ENCODE data around the gene HSPA12B. TPM values are rescaled to one million over a fixed set of nuclear protein-coding genes. Genes with fewer than 3 reads are reported as not detected.

HSPA12B gene
- total RNA-seq, 4 donors from 2014 or later: 0.75 to 4.1 (median 2.7) TPM

DNA sequence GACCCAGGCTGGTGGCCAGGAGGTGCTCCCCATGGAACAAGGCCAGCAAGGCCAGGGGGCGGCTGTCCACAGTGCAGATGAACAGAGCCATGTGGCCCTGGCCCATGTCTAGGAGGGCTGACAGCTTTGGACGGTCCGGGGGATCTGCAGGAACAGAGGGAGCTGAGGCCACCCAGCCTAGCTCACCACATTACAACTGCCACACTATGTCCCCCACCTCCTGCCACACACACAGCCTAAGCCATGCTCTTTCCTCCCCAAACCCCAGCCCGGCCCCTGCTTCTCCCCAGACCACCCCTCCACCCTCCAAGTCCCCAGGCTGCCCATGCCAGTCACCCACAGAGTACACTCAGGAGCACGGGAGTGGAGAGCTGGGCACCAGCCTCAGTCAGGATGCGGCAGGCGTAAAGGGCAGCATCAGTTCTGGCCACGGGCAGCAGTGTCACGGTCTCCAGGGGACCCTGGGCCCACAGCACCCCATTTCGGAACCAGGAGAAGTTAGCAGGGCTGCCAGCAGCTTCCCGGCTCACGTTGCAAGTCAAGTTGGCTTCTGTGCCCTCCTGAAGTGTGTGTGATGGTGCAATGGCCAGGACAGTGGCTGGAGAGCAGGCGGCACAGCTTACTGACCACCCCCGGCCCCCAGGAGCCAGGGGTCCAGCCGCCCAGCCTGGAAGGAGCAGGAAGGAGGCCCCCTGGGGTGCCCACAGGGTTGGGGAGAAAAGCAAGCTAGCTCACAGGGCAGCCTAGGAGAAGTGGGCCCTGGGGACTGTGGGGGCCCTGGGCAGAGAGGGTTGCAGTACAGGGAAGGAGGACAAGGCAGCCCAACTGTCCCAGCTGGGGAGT is 35.5 kb upstream of the HSPA12B start:
- TF ChIP-seq POLR2AphosphoS5 (IDR thresholded peaks at IDR 0.05) (no peak), POLR2A (IDR thresholded peaks at IDR 0.05) (no peak), EP300 (IDR thresholded peaks at IDR 0.05; ENCODE audit: low read depth) (no peak)
- TF ChIP-seq, protein P1, sequence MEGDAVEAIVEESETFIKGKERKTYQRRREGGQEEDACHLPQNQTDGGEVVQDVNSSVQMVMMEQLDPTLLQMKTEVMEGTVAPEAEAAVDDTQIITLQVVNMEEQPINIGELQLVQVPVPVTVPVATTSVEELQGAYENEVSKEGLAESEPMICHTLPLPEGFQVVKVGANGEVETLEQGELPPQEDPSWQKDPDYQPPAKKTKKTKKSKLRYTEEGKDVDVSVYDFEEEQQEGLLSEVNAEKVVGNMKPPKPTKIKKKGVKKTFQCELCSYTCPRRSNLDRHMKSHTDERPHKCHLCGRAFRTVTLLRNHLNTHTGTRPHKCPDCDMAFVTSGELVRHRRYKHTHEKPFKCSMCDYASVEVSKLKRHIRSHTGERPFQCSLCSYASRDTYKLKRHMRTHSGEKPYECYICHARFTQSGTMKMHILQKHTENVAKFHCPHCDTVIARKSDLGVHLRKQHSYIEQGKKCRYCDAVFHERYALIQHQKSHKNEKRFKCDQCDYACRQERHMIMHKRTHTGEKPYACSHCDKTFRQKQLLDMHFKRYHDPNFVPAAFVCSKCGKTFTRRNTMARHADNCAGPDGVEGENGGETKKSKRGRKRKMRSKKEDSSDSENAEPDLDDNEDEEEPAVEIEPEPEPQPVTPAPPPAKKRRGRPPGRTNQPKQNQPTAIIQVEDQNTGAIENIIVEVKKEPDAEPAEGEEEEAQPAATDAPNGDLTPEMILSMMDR (IDR thresholded peaks at IDR 0.05): no peak
- in situ Hi-C loops (cut with MboI; ENCODE audit: low pct_ligation_motif_present in 1 of 4, low pct_unique_long_range_greater_than_20kb in 1 of 4, low sequenced_read_pairs in 3 of 4): loop anchor here in 1 of 4 donors (25.0 kb wide), 1 partner anchor 390 kb away; no protein-coding TSS in a partner anchor
- Histone ChIP-seq H3K27ac (no peak overlapping the region), H3K4me1 (no peaks in the 10 kb centered on the region), H3K27me3 (no peaks in the 10 kb centered on the region), H3K9me3 (no peaks in the 10 kb centered on the region), H3K4me3 (no peak overlapping the region), H3K36me3 (no peaks in the 10 kb centered on the region)
- whole genome bisulfite sequencing, 2 donors (ENCODE audit: low coverage in 1 of 2): 85% methylated on average over 13 of the region's 15 CpGs; no CpG with 5 or more reads in 1 of the 2 donors
- intact Hi-C loops (cut with DNase I; ENCODE audit: low total_unique reads): no loop called here
- DNase-seq: no peak

DNA sequence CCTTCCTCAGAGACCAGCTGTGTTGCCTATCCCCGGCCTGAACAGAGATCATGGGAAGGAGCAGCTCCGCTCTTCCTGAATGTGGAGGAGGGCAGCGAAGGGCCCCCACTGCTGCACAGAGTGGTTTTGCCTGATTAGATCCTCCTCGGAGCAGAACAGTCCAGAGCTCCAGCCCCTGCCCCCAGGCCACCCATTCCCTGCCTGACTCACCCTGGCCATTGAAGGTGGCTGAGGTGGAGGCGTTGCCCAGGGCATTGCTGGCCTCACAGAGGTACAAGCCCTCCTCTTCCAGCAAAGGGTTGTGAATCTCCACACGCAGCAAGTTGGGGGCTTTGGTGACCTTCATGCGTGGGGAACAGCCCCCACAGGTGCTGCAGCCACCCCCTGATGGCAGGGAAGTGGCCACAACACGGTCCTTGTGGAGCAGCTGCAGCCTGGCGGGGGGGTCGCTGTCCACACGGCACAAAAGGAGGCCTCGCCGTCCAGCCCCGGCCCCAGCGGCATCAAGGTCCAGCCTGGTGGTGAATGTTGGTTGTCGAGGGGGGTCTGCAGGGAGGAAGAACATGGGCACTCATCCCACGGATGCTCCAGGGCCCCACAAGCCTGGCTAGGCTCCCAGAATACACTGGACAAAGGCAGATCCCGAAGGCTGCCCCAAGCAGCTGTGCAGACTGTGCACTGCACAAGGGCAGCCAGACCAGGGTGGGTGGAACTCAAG is 34.7 kb upstream of the HSPA12B start:
- no peaks in the 10 kb centered on the region for H3K4me1 ChIP-seq
- H3K27me3 ChIP-seq: no peaks in the 10 kb centered on the region
- in situ Hi-C loops (cut with MboI; ENCODE audit: low pct_ligation_motif_present in 1 of 4, low pct_unique_long_range_greater_than_20kb in 1 of 4, low sequenced_read_pairs in 3 of 4): loop anchor here in 1 of 4 donors (25.0 kb wide), 1 partner anchor 390 kb away; no protein-coding TSS in a partner anchor
- WGBS, 2 donors (ENCODE audit: low coverage in 1 of 2): 80% methylated on average over 12 of the region's 18 CpGs; no CpG with 5 or more reads in 1 of the 2 donors
- no peaks in the 10 kb centered on the region for H3K9me3 ChIP-seq
- no peak for DNase-seq
- intact Hi-C loops (cut with DNase I; ENCODE audit: low total_unique reads): no loop called here
- H3K4me3 ChIP-seq: no peak overlapping the region
- no peaks in the 10 kb centered on the region for H3K36me3 ChIP-seq
- TF ChIP-seq POLR2A (IDR thresholded peaks at IDR 0.05) (no peak), POLR2AphosphoS5 (IDR thresholded peaks at IDR 0.05) (no peak), EP300 (IDR thresholded peaks at IDR 0.05; ENCODE audit: low read depth) (no peak)
- TF ChIP-seq, protein P1 (IDR thresholded peaks at IDR 0.05): no peak
- H3K27ac ChIP-seq: no peak overlapping the region

DNA sequence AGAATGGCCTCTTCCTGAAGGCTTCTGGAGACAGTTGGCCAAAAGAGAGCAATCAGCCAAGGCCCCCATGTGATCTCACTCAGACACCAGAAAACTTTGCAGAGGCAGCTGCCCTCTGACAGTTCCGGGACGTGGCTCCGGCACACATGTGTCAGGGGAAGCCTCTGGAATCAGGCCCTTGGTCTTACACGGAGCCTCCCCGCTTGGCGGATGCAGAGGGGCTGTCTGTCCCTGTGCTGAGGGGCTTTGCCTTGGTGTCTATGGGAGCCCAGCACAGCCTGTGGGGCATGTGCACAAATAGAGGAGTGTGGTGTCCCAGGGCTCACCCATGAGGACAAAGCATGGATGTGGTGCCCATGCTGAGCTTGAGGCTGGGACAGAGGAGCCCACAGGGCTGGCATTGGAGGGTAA is 33.9 kb upstream of the HSPA12B start:
- TF ChIP-seq POLR2A (IDR thresholded peaks at IDR 0.05) (no peak), POLR2AphosphoS5 (IDR thresholded peaks at IDR 0.05) (no peak)
- TF ChIP-seq, protein P1 (IDR thresholded peaks at IDR 0.05): no peak
- no peaks in the 10 kb centered on the region for H3K9me3 ChIP-seq
- H3K27me3 ChIP-seq: no peaks in the 10 kb centered on the region
- no peak overlapping the region for H3K4me3 ChIP-seq
- intact Hi-C loops (cut with DNase I; ENCODE audit: low total_unique reads): no loop called here
- no peaks in the 10 kb centered on the region for H3K36me3 ChIP-seq
- H3K27ac ChIP-seq: no peak overlapping the region
- no peak for DNase-seq
- WGBS, 2 donors (ENCODE audit: low coverage in 1 of 2): 91% methylated on average over 4 of the region's 6 CpGs; no CpG with 5 or more reads in 1 of the 2 donors
- in situ Hi-C loops (cut with MboI; ENCODE audit: low pct_ligation_motif_present in 1 of 4, low pct_unique_long_range_greater_than_20kb in 1 of 4, low sequenced_read_pairs in 3 of 4): loop anchor here in 1 of 4 donors (25.0 kb wide), 1 partner anchor 389 kb away; no protein-coding TSS in a partner anchor
- H3K4me1 ChIP-seq: no peaks in the 10 kb centered on the region

- Histone ChIP-seq H3K9me3 (no peaks in the 10 kb centered on the region), H3K4me3 (no peak overlapping the region), H3K27me3 (no peaks in the 10 kb centered on the region), H3K4me1 (no peaks in the 10 kb centered on the region), H3K27ac (no peak overlapping the region), H3K36me3 (no peaks in the 10 kb centered on the region)
- DNase-seq: no peak
- 95% methylated on average over 16 of the region's 16 CpGs; no CpG with 5 or more reads in 1 of the 2 donors for WGBS, 2 donors (ENCODE audit: low coverage in 1 of 2)
- TF ChIP-seq, protein P1 (IDR thresholded peaks at IDR 0.05): no peak
- no peak for TF ChIP-seq POLR2AphosphoS5 (IDR thresholded peaks at IDR 0.05)
- TF ChIP-seq POLR2A (IDR thresholded peaks at IDR 0.05): no peak
- TF ChIP-seq EP300 (IDR thresholded peaks at IDR 0.05; ENCODE audit: low read depth): no peak
- intact Hi-C loops (cut with DNase I; ENCODE audit: low total_unique reads) (no loop called here), in situ Hi-C loops (cut with MboI; ENCODE audit: low pct_ligation_motif_present in 1 of 4, low pct_unique_long_range_greater_than_20kb in 1 of 4, low sequenced_read_pairs in 3 of 4) (loop anchor here in 1 of 4 donors (25.0 kb wide), 1 partner anchor 388 kb away; no protein-coding TSS in a partner anchor)
Measured at GRCh38 chr20:3699037-3699436, 33.4 kb upstream of the HSPA12B start.
